CD4-positive, alpha-beta T cell treated with Interleukin-2 at 100 ng/mL for 4 hours (primary cell): ENCODE results near the gene TYMS.

ENCODE experiments used
- DNase-seq: peaks from one replicate; pipeline ENCODE4 v3.0.0-alpha.2; 2020; ENCODE audit warnings: low spot score

Gene TYMS

GRCh38 chr18:647304-647703, 10.1 kb upstream of the TYMS start:
- no peak for DNase-seq

GRCh38 chr18:649341-649740, 8.1 kb upstream of the TYMS start:
- DNase-seq: no peak

- DNase-seq: no peak
Measured at GRCh38 chr18:650428-650858, 7.0 kb upstream of the TYMS start.

GRCh38 chr18:652131-652530, 5.3 kb upstream of the TYMS start:
- DNase-seq: no peak

- no peak for DNase-seq
Measured at GRCh38 chr18:653512-653911, 3.9 kb upstream of the TYMS start.

- DNase-seq: no peak
Measured at GRCh38 chr18:654601-655000, 2.9 kb upstream of the TYMS start.

GRCh38 chr18:655445-655844, 2.0 kb upstream of the TYMS start:
- DNase-seq: no peak

GRCh38 chr18:658001-658946, 821 bp downstream of the TYMS start:
- DNase-seq: peak; percentile 47

GRCh38 chr18:658947-659533, 1.6 kb downstream of the TYMS start:
- no peak for DNase-seq

GRCh38 chr18:659597-659996, 2.1 kb downstream of the TYMS start:
- DNase-seq: no peak

- DNase-seq: no peak
Measured at GRCh38 chr18:662197-662596, 4.7 kb downstream of the TYMS start.

- no peak for DNase-seq
Measured at GRCh38 chr18:666177-666576, 8.7 kb downstream of the TYMS start.

- DNase-seq: no peak
Measured at GRCh38 chr18:666628-667027, 9.2 kb downstream of the TYMS start.

GRCh38 chr18:668260-668659, 10.8 kb downstream of the TYMS start:
- DNase-seq: no peak

- no peak for DNase-seq
Measured at GRCh38 chr18:669077-669476, 11.6 kb downstream of the TYMS start.

GRCh38 chr18:670522-670921, 13.1 kb downstream of the TYMS start:
- DNase-seq: no peak

- no peak for DNase-seq
Measured at GRCh38 chr18:671405-671804, 14.0 kb downstream of the TYMS start.

- DNase-seq: no peak
Measured at GRCh38 chr18:673317-673716, 15.9 kb downstream of the TYMS start.

- no peak for DNase-seq
Measured at GRCh38 chr18:673769-674168, 16.3 kb downstream of the TYMS start.

GRCh38 chr18:675307-675706, 17.9 kb downstream of the TYMS start:
- no peak for DNase-seq

- no peak for DNase-seq
Measured at GRCh38 chr18:676069-676468, 18.6 kb downstream of the TYMS start.

- no peak for DNase-seq
Measured at GRCh38 chr18:676736-677135, 19.3 kb downstream of the TYMS start.

GRCh38 chr18:677145-677544, 19.7 kb downstream of the TYMS start:
- no peak for DNase-seq

GRCh38 chr18:677951-678381, 20.5 kb downstream of the TYMS start:
- no peak for DNase-seq
